ENCODE measurements around the gene EPGN. TPM values are rescaled to one million over a fixed set of nuclear protein-coding genes. Genes with fewer than 3 reads are reported as not detected.

Gene EPGN
- total and polyA plus RNA-seq, 12 donors = 0.07 to 0.46 (median 0.44) TPM; not detected in 9

GRCh38 chr4:74304095-74304625, 4.1 kb upstream of the EPGN start:
- Histone ChIP-seq H3K4me3 (no peak overlapping the region), H3K27ac (no peak overlapping the region), H3K36me3 (replicated peaks in 1 of 2) (no peaks in the 10 kb centered on the region), H3K4me1 (replicated peaks in 1 of 2) (no peaks in the 10 kb centered on the region), H3K9me3 (replicated peaks in 1 of 3) (no peaks in the 10 kb centered on the region), H3K27me3 (no peaks in the 10 kb centered on the region)
- 39 to 64% (median 55%) methylated on average over 4 of the region's 4 CpGs for WGBS, 4 donors
- intact Hi-C loops (cut with DNase I) = loop anchor here in 1 of 2 donors (10.0 kb wide), 1 partner anchor 69 kb away; no protein-coding TSS in a partner anchor
- DNase-seq = no peak
- TF ChIP-seq CTCF (IDR thresholded peaks at IDR 0.05) (no peak), POLR2A (IDR thresholded peaks at IDR 0.05) (no peak)

GRCh38 chr4:74305000-74305399, 3.3 kb upstream of the EPGN start:
- no peaks in the 10 kb centered on the region for H3K27me3 ChIP-seq
- H3K9me3 ChIP-seq (replicated peaks in 1 of 3) = no peaks in the 10 kb centered on the region
- H3K4me3 ChIP-seq = no peak overlapping the region
- no peaks in the 10 kb centered on the region for H3K4me1 ChIP-seq (replicated peaks in 1 of 2)
- WGBS, 4 donors = 92 to 96% (median 93%) methylated on average over 1 of the region's 1 CpG
- no peak overlapping the region for H3K27ac ChIP-seq
- H3K36me3 ChIP-seq (replicated peaks in 1 of 2) = no peaks in the 10 kb centered on the region
- intact Hi-C loops (cut with DNase I) = loop anchor here (5.0 to 10.0 kb wide), 2 partner anchors 70 to 113 kb away; no protein-coding TSS in a partner anchor
- TF ChIP-seq CTCF (IDR thresholded peaks at IDR 0.05) = no peak
- no peak for TF ChIP-seq POLR2A (IDR thresholded peaks at IDR 0.05)
- DNase-seq = no peak

- 92 to 100% (median 97%) methylated on average over 1 of the region's 1 CpG for WGBS, 4 donors
- no peak for DNase-seq
- H3K9me3 ChIP-seq (replicated peaks in 1 of 3) = no peaks in the 10 kb centered on the region
- intact Hi-C loops (cut with DNase I) = loop anchor here (5.0 to 10.0 kb wide), 2 partner anchors 72 to 115 kb away; no protein-coding TSS in a partner anchor
- no peaks in the 10 kb centered on the region for H3K27me3 ChIP-seq
- H3K27ac ChIP-seq = no peak overlapping the region
- H3K36me3 ChIP-seq (replicated peaks in 1 of 2) = no peaks in the 10 kb centered on the region
- H3K4me1 ChIP-seq (replicated peaks in 1 of 2) = no peaks in the 10 kb centered on the region
- no peak overlapping the region for H3K4me3 ChIP-seq
- TF ChIP-seq CTCF (IDR thresholded peaks at IDR 0.05) (no peak), POLR2A (IDR thresholded peaks at IDR 0.05) (no peak)
Observed at GRCh38 chr4:74307170-74307569, 1.1 kb upstream of the EPGN start.

GRCh38 chr4:74309223-74309622, 953 bp downstream of the EPGN start:
- Histone ChIP-seq H3K27me3 (no peaks in the 10 kb centered on the region), H3K4me1 (replicated peaks in 1 of 2) (no peaks in the 10 kb centered on the region), H3K4me3 (no peak overlapping the region), H3K36me3 (replicated peaks in 1 of 2) (no peaks in the 10 kb centered on the region), H3K27ac (no peak overlapping the region), H3K9me3 (replicated peaks in 1 of 3) (no peaks in the 10 kb centered on the region)
- TF ChIP-seq POLR2A (IDR thresholded peaks at IDR 0.05) (no peak), CTCF (IDR thresholded peaks at IDR 0.05) (no peak)
- intact Hi-C loops (cut with DNase I) = loop anchor here (5.0 to 10.0 kb wide), 2 partner anchors 74 to 117 kb away; no protein-coding TSS in a partner anchor
- no peak for DNase-seq
